ENCODE results near the gene TSPAN7.

Gene TSPAN7

DNA sequence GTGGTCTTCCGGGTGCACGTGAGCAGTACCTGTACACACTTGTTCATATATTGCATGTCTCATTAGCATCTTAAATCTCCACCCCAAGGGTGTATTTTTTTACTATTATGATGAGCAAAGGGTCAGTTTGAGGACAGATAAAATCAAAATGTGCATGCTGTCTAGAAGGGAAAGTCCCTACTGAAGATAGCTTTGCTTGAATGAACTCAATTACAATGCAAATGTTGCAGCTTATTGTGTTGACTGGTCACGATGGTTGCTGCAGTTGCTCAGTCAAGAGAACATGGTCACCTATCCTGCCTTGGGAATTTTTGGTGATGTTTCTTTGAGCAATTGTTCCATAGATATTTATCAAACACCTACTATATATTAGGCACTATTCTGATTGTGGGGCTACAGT is 136.1 kb downstream of the TSPAN7 start:
- DNase-seq = no peak

DNA sequence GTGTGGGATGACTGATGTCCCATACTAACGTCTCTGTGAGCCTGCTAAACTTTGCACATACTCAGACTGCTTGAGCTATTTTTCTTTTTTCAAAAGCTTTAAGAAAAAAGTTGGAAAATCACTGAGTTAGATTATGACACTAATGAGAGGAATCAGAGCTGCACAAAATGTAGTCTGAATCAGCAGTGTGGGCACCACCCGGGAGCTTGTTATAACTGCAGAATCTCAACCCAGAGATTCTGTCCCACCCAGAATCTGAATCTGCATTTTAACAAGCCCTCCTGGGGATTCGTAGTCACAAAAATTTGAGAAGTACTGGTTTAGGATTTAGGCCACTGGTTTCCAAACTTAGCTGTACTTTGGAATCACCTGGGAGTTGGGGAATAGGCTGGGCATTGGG is 137.8 kb downstream of the TSPAN7 start:
- no peak for DNase-seq

DNA sequence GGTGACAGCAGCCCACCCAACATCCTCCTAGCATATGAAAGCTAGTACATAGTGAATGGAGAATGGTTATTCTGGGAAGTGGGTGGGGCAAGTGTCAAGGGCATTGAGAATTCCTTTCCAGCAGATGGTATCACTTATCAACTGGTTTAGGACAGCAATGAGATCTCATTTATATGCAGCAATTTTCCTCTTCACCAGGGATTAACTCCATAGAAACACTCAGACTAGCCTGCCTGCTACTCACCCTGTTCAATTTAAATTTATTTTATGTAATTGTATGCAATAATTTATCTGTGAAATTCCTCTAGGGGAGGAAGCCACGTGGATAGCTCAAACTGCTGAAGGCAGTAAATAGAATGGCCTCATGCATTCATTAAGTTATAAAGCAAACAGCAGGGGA is 138.4 kb downstream of the TSPAN7 start:
- DNase-seq = no peak

DNA sequence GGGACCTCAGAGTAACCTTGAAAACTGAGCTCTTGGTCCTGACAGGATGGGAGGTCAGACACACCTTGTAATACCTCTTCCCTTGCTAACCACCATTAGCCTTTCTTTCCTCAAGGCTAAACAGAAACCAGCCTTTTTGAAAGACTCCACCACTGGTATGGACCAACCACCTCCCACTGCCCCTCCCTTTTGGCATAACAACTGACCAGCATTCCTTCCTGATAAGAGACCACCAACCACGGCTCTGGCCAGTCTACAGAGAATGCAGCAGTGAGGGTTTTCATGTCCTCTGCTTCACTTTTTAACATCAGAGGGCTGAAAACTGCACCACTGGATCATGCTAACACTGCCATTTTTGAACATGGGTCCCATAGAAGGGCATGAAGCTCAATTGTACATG is 139.7 kb downstream of the TSPAN7 start:
- no peak for DNase-seq

DNA sequence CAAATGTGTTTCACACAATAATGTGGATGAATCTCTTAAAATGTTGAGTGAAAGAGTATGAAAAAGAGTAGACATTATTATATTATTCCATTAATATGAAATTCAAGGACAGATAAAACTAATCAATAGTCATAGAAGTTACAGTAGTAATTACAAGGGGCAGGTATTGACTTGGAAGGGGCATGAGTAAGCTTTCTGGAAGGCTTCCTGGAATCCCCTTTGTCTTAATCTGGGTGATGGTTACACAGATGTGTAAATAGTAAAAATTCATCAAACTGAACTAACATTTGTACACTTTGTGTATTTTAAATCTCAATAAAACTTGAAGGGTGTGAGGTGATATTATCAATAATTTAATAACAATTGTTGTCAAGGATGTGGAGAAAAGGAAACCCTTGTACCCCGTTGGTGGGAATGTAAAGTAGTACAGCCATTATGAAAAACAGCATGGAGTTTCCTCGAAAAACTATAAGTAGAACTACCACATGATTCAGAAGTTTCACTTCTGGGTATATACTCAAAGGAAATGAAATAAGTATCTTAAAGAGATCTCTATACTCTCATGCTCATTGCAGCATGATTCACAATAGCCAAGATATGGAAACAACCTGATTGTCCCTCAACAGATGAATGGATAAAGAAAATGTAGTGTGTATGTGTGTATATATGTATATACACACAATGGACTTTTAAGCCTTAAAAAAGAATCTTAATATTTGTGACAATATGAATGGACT is 143.0 kb downstream of the TSPAN7 start:
- no peak for DNase-seq

DNA sequence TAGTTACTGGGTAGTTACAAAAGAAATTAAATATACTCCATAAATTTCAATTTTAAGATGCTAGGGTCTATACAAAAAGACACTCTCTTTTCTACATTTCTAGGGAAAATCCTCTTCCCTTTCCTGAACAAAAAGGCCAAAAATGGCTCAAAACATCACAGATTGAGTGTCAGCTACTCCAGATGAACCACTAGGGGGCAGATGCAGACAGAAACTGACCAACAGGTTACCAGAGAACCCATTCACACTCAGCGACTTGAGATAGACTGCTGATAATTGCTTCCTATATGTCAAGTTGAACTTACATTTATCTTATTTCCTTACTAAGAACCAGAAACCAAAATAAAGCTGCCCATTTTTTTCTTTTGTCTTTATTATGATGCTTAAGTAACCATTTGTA is 156.5 kb downstream of the TSPAN7 start:
- DNase-seq = no peak

DNA sequence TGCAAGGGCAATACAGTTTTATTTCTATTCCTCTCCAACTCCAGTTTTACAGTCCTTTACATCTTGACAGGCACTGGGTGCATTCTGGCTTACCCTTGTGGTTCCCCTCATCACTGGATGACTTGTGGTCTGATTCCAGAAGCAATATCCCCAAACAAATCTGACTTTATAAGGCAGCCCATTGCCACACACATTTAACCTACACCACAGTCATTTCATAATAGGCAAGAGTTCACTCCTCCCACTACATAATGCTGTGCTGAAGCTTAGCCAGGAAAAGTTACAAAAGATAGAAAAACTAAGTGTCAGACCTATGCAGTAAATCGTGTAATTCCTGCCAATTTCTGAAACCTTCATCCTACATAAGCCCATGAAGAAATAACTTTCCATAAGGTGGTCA is 157.0 kb downstream of the TSPAN7 start:
- DNase-seq = no peak

DNA sequence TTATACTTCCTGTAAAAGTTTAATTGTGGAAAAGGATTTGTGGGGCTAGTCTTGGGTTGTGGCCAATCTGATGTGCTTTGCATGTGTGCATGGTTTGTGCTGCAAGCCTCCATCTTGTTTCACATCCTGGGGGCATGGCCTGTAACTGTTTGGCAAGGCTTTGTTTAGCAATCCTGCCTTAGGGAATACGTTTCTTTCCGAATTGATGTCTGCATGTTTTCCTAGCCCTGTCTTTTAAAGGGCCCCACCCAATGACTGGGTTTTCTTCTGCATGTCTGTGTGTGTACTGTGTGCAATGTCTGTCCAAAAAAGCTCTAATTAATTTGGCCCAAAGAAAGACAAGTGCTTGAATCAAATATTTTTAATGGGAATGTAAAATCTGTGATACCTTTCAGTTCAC is 165.3 kb downstream of the TSPAN7 start:
- no peak for DNase-seq

DNA sequence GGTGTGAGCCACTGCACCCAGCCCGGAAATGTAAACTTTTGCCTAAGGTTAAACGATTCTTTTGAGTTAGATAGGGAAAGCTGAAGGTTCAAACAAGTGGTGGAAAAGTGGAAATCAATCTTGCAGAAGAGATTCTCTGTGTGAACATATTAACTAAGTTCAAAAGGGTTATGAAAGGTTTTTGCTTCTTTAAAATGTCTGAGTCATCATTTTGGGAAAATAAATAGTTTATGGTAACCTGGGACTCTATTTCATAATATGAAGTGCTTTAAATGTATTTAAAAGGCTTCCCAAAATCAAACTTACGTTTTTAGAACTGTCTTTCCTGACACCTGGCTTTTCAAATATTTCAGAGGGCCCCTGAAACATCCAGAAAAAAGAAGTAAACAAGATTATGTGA is 166.3 kb downstream of the TSPAN7 start:
- DNase-seq = no peak

DNA sequence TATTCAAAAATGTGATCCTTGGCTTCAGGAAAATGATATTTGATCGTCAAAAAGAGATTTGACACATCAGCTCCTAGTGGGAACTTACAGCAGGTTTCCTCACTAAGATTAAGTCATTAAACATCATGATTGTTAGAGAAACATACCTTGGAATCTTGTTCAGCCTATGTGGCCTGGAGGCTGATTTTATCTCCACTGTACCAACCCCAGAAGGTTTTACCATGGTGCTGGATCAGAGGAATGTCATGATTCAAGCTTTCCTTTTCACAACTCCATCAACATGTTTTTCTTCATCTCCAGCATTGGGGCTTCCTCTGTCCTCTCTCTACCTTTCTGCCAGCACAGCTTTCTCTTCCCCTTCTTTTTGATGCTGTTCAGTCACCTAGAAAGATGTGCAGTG is 171.5 kb downstream of the TSPAN7 start:
- DNase-seq = no peak
